Transverse colon (tissue), 4 donors: ENCODE data around the gene ZBTB16. TPM values are rescaled to one million over a fixed set of nuclear protein-coding genes. Genes with fewer than 3 reads are reported as not detected.

Experiments used
- DNase-seq: peaks from one replicate; pipeline ENCODE4 v3.0.0-alpha.2; 2019
- H3K27ac ChIP-seq, 4 donors: fragments of 200-600 bp; sonication (generic); 2 replicates each; pipeline ENCODE4 v1.5.1; 2016 to 2018; ENCODE audit warnings: inconsistent platforms in 4 of 4
- H3K27me3 ChIP-seq: fragments of 200-600 bp; sonication (generic); 2 replicates; pipeline ENCODE4 v1.5.1; 2017; ENCODE audit warnings: inconsistent platforms
- H3K36me3 ChIP-seq, 4 donors: fragments of 200-600 bp; sonication (generic); 2 replicates each; pipeline ENCODE4 v1.5.1; 2017 to 2019; ENCODE audit warnings: inconsistent platforms in 4 of 4
- H3K4me1 ChIP-seq, 4 donors: fragments of 200-600 bp; sonication (generic); 2 replicates each; pipeline ENCODE4 v1.5.1; 2017 to 2020; ENCODE audit warnings: inconsistent platforms in 4 of 4
- H3K4me3 ChIP-seq, 4 donors: fragments of 200-600 bp; sonication (generic); 1 replicate in 1 of 4; 2 replicates in 3 of 4; pipeline versions ENCODE4 v1.5.1 to v1.6.1; 2017 to 2019; ENCODE audit warnings: inconsistent platforms in 4 of 4
- H3K9me3 ChIP-seq, 2 donors: fragments of 200-600 bp; sonication (generic); 2 replicates each; pipeline ENCODE4 v1.5.1; 2017 to 2019; ENCODE audit warnings: inconsistent platforms in 2 of 2
- CTCF ChIP-seq, 5 experiments: fragments of 200-600 bp in 3 of 5; fragments of 450-650 bp in 2 of 5; sonication (generic) in 3 of 5; IDR thresholded peaks; 1 replicate in 2 of 5; 2 replicates in 3 of 5; pipeline ENCODE4 v1.5.1; 2016 to 2017; ENCODE audit warnings: antibody characterized with exemption in 5 of 5, inconsistent platforms in 3 of 5, mild to moderate bottlenecking in 2 of 5, moderate library complexity in 1 of 5
- EP300 ChIP-seq: sonication (generic); formaldehyde crosslinking; IDR thresholded peaks from one replicate; pipeline ENCODE4 v1.6.1; 2017; ENCODE audit warnings: antibody characterized with exemption, low read depth
- POLR2A ChIP-seq: fragments of 450-650 bp; IDR thresholded peaks from one replicate; pipeline ENCODE4 v1.6.1; 2016; ENCODE audit warnings: antibody characterized with exemption, mild to moderate bottlenecking, moderate library complexity
- POLR2AphosphoS5 ChIP-seq, 3 donors: sonication (generic); formaldehyde crosslinking; IDR thresholded peaks; one replicate each; pipeline ENCODE4 v1.6.1; 2016; ENCODE audit warnings: antibody characterized with exemption in 3 of 3
- WGBS, 2 donors: methylation state at CpG; one replicate each; pipeline ENCODE4 v1.1.5; 2018; ENCODE audit warnings: low coverage in 1 of 2; 5-methylcytosine and 5-hydroxymethylcytosine counted together
- in situ Hi-C, 4 donors: fragments of 200-750 bp; cut with MboI; loops; one replicate each; pipeline versions ENCODE4 v1.15.0 to v1.15.1; 2017; ENCODE audit warnings: low sequenced_read_pairs in 3 of 4, low pct_ligation_motif_present in 1 of 4, low pct_unique_long_range_greater_than_20kb in 1 of 4
- intact Hi-C: fragments of 100-400 bp; cut with DNase I; formaldehyde crosslinking; loops from one replicate; pipeline ENCODE4 v1.15.1; 2023; ENCODE audit warnings: low total_unique reads
- total RNA-seq, 4 donors: library from RNA; depleted of rRNA; stranded (reverse); fragments of >200 nt; gene quantifications; one replicate each; pipeline ENCODE4 v1.1.0, GENCODE V29; 2016

The ZBTB16 gene
- total RNA-seq, 4 donors from 2014 or later = 108 to 271 (median 155) TPM

- intact Hi-C loops = no loop called here
Measured at GRCh38 chr11:114025329-114025907, 34.1 kb upstream of the ZBTB16 start.

GRCh38 chr11:114026355-114026754, 33.2 kb upstream of the ZBTB16 start:
- Histone ChIP-seq H3K36me3 (no peaks in the 10 kb centered on the region), H3K4me3 (no peak overlapping the region), H3K9me3 (no peaks in the 10 kb centered on the region), H3K27me3 (peaks cover 13% of the 10 kb centered on the region), H3K4me1 (peaks cover 0 to 8% (median 2%) of the 10 kb centered on the region in 4 donors), H3K27ac (peak overlapping the region in 2 of 4 donors; percentile 43 to 64)
- WGBS, 2 donors = 69% methylated on average over 1 of the region's 1 CpG; no CpG with 5 or more reads in 1 of the 2 donors
- intact Hi-C loops (no loop called here), in situ Hi-C loops (loop anchor here in 2 of 4 donors (25.0 kb wide), 2 partner anchors 161 to 236 kb away; no protein-coding TSS in a partner anchor)
- no peak for DNase-seq
- TF ChIP-seq POLR2A (no peak), CTCF (IDR thresholded peaks at IDR 0.05) (no peak), POLR2AphosphoS5 (IDR thresholded peaks at IDR 0.05) (no peak), EP300 (no peak)

More at GRCh38 chr11:114025329-114025907, 34.1 kb upstream of the ZBTB16 start:
- Histone ChIP-seq H3K27me3 (peaks cover 13% of the 10 kb centered on the region), H3K27ac (peak overlapping the region in 1 of 4 donors; percentile 64), H3K4me1 (peaks cover 0 to 8% (median 2%) of the 10 kb centered on the region in 4 donors), H3K9me3 (no peaks in the 10 kb centered on the region), H3K4me3 (no peak overlapping the region), H3K36me3 (no peaks in the 10 kb centered on the region)
- DNase-seq = no peak
- 17 to 56% methylated on average over 1 to 3 of the region's 3 CpGs for WGBS, 2 donors
- in situ Hi-C loops = loop anchor here in 2 of 4 donors (25.0 kb wide), 2 partner anchors 162 to 237 kb away; no protein-coding TSS in a partner anchor
- TF ChIP-seq POLR2AphosphoS5 (IDR thresholded peaks at IDR 0.05) (no peak), CTCF (IDR thresholded peaks at IDR 0.05) (no peak)

GRCh38 chr11:114027391-114027790, 32.1 kb upstream of the ZBTB16 start:
- WGBS, 2 donors = 57 to 62% methylated on average over 5 to 11 of the region's 11 CpGs
- in situ Hi-C loops (loop anchor here in 2 of 4 donors (25.0 kb wide), 2 partner anchors 160 to 235 kb away; no protein-coding TSS in a partner anchor), intact Hi-C loops (no loop called here)
- Histone ChIP-seq H3K9me3 (no peaks in the 10 kb centered on the region), H3K4me3 (no peak overlapping the region), H3K27ac (peak overlapping the region in 3 of 4 donors; percentile 42 to 64 (median 43)), H3K4me1 (peaks cover 0 to 8% (median 2%) of the 10 kb centered on the region in 4 donors), H3K27me3 (peaks cover 13% of the 10 kb centered on the region), H3K36me3 (no peaks in the 10 kb centered on the region)
- no peak for DNase-seq
- TF ChIP-seq POLR2AphosphoS5 (IDR thresholded peaks at IDR 0.05) = peak; percentile 54 to 70 (median 58)
- no peak for TF ChIP-seq CTCF (IDR thresholded peaks at IDR 0.05)
- TF ChIP-seq EP300 = peak; percentile 92
- TF ChIP-seq POLR2A = no peak

GRCh38 chr11:114027926-114028325, 31.6 kb upstream of the ZBTB16 start:
- in situ Hi-C loops (loop anchor here in 2 of 4 donors (25.0 kb wide), 2 partner anchors 159 to 234 kb away; no protein-coding TSS in a partner anchor), intact Hi-C loops (no loop called here)
- H3K27me3 ChIP-seq = peaks cover 13% of the 10 kb centered on the region
- TF ChIP-seq CTCF (IDR thresholded peaks at IDR 0.05) (peak in 2 of 5 experiments; percentile 4 to 14), POLR2A (no peak)
- peak overlapping the region in 3 of 4 donors; percentile 29 to 64 (median 42) for H3K27ac ChIP-seq
- WGBS, 2 donors = 39 to 49% methylated on average over 4 of the region's 4 CpGs
- H3K4me1 ChIP-seq = peaks cover 0 to 8% (median 2%) of the 10 kb centered on the region in 4 donors
- H3K4me3 ChIP-seq = no peak overlapping the region
- no peaks in the 10 kb centered on the region for H3K9me3 ChIP-seq
- H3K36me3 ChIP-seq = no peaks in the 10 kb centered on the region
- no peak for DNase-seq
